ENCODE measurements around the gene JUND.

Gene JUND

GRCh38 chr19:18233224-18233825 lies 48.1 kb downstream of the JUND start:
- no peak for FAIRE-seq

DNA sequence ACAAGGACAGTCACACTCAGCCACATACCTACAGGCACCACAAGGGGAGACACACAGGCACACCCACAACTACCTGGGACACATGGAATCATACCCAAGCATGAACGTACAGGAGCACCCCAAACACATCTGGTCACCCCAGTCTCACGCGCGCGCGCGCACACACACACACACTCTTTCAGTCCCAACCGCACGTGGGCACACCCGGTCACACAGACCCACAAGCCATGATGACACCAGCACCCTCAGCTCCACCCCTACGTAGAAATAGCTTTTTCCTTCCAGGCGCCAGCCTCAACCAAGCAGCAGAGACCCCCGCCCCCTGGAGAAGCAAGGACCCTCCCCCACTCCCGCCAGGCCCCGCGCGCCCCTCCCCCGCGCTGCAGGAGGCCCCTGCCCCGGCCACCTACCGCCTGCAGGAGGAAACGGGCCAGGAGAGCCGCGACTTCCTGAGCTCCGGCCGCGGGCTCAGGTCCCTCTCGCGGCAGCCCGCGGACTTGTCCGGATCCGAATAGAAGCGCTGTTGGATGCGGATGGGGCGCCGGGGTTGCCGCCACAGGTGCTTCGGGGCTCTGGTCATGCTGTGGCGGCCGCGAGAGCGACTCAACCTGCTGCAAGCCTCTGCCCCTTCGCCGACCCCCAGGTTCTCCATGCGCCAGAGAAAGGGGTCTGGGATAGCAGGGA lies 48.7 kb downstream of the JUND start:
- no peak for FAIRE-seq

DNA sequence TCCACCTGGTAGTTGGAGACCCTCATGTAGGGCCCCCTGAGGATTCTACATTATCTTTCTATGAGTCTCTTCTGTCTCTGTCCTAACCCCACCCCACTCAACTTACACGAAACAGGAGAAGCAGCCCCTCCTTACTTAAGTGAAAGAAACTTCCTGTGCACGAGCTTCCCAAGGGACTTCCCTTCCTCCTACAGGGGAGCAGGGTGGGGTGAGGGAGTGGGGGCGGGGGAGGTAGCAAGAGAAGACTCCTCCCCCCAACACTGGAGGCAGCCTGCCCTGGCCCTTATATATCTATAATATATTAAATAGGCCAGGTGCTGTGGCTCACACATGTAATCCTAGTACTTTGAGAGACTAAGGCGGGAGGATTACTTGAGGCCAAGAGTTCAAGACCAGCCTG lies 49.6 kb downstream of the JUND start:
- no peak for FAIRE-seq

DNA sequence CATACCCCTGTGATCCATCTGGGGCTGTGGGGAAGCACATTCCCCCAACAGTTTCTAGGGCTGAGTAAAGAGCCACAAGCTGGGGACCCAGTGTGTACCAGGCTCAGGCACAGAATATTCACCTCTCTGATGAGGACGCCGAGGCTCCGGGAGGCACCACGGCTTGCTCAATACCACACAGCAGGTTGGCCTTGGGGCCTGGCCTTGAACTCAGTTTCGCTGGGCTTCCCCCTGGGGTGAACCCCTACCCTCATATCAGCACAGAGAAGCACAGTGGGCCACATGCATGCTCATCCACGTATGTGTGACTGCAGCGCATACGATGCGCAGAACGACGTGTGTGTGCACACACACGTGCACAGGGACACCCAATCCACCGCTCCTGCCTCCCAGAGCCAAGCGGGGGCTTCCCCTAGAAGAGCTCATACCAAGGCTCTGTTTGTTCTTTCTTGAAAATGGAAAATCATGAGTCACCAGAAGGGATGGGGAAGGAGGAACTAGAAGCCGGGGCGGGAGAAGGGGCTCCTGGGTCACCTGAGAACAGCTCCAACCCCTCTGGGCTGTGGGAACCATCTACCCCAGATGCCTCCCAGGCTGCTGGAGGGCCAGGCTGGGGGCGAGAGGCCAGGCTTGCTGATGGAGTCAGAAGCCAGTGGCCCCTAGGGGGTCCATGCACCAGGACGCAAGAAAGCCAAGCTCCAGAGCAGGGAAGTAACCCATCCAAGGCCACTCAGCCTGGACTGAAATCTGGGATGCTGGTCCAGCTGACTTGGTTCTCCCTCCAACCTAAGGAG lies 50.3 kb downstream of the JUND start:
- no peak for FAIRE-seq

DNA sequence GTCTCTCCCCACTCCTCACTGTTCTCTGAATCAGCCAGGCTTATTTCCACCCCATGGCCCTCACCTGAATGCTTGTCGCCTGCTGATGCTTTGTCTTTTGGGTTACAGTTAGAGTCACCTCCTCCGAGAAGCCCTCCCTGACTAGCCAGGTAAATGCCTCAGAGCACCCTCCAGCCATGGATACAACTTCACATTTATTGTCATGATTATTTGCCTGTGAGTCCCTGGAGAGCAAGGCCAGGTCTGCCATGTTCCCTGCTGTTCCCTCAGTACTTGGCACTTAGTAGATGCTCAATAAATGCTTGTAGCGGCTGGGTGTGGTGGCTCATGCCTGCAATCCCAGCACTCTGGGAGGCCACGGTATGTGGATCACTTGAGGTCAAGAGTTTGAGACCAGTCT lies 51.5 kb downstream of the JUND start:
- no peak for FAIRE-seq

Data from endometrium (tissue), 2 donors.